ENCODE results near the gene DGCR6L.
"Not testable (repeated sequence)": the region's sequence is repeated elsewhere in the genome, so short reads cannot be mapped to it uniquely, and the experiment has no call there.

DGCR6L gene

GRCh38 chr22:20275325-20275724, 44.5 kb downstream of the DGCR6L start:
- DNase-seq (ENCODE audit: low spot score), result not testable (repeated sequence)

DNA sequence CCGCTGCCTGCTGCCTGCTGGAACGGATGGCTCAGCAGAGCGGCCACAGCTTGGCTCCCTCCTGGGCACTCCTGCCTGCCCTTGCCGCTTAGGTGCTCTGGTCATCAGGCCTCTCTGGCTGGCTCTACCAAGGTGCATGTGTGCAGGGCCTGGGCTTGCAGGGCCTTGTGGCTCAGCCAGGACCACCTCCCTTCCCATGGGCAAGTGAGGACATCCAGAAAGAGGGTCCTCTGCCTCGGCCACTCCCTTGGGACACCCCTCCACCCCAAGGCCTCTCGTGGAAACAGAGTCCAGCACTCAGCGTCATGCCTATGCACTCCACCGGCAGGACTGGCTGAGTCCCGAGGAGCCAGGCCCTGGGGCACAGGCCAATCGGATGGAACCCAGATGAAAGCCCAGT, 45.5 kb downstream of the DGCR6L start:
- not testable (repeated sequence) for DNase-seq (ENCODE audit: low spot score)

DNA sequence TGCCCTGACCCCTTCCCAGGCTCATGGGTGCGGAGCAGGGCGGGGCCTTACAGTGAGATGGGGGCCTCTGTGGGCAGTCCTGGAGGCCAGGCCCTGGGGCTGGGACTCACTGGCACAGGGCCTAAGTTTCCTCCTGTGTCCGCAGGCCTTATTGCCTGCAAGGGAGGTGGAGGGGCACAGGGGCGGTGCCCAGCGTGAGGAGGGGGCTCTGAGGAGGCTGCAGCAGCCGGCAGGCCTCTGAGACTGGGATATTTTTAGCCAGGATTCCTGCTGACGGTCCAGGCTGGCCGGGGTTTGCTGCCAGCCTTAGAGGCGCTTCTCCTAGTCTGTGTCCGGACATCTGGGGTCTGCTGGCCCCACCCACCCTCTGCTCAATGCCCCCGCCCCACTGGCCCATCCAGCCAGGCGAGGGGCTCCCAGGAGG, 46.1 kb downstream of the DGCR6L start:
- DNase-seq (ENCODE audit: low spot score), result no peak

GRCh38 chr22:20272700-20273099, 47.2 kb downstream of the DGCR6L start:
- no peak for DNase-seq (ENCODE audit: low spot score)

DNA sequence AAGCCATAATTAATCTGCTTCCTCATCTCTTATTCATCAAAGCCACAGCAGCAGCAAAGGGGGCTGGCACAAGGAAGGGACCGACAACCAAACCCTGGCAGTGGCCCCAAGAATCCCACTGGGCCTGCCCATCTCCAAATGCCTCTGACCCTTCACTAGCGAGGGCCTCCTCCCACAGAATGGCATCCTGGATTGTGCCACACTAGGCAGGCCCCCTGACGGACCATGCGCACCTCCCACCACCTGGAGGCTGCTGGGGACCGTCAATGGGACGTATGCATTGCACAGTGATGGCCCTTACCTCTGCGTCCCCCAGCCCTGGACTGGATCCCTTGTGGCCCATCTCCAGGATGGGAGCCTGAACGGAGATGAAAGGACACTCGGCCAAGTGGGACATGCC, 47.7 kb downstream of the DGCR6L start:
- DNase-seq (ENCODE audit: low spot score), result no peak

DNA sequence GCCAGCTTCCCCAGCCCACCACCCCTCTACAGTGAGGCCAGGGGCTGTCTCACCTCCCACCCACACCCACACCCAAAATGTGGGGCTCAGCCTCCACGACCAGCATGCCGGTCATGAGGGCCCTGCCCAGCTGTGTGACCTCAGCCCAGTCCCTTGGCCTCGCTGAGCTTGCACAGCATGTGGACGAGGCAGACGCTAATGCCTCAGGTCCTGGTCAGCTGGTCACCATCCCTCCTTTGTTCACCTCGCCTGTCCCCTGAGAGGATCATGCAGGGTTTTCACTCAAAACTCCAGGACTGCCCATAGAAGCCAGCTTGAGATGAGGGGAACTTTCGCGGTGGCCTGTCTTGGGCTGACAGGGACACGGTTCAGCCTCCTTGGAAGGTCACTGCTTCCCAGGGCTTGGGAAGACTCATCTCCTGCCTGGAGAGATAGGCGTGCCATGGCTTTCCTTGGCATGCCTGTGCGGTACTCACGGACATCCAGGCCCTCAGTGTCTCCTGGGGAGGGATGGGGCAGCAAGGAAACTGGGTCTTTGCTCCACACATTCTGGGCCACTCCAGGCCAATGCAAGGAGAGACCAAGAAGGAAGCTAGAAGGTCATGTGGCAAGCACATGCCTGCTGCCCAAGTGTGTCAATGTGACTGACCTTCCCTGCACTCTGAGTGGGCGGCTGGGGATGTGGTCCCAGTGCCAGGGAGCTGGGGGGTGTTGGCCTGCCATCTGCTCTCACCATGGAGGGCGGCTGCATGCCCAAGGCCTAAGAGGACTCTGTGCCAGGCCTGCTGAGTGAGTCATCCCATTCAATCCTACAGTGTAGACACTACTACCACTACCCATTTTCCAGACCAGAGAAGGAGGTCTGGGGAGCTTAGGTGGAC, 48.5 kb downstream of the DGCR6L start:
- DNase-seq (ENCODE audit: low spot score), result no peak

DNA sequence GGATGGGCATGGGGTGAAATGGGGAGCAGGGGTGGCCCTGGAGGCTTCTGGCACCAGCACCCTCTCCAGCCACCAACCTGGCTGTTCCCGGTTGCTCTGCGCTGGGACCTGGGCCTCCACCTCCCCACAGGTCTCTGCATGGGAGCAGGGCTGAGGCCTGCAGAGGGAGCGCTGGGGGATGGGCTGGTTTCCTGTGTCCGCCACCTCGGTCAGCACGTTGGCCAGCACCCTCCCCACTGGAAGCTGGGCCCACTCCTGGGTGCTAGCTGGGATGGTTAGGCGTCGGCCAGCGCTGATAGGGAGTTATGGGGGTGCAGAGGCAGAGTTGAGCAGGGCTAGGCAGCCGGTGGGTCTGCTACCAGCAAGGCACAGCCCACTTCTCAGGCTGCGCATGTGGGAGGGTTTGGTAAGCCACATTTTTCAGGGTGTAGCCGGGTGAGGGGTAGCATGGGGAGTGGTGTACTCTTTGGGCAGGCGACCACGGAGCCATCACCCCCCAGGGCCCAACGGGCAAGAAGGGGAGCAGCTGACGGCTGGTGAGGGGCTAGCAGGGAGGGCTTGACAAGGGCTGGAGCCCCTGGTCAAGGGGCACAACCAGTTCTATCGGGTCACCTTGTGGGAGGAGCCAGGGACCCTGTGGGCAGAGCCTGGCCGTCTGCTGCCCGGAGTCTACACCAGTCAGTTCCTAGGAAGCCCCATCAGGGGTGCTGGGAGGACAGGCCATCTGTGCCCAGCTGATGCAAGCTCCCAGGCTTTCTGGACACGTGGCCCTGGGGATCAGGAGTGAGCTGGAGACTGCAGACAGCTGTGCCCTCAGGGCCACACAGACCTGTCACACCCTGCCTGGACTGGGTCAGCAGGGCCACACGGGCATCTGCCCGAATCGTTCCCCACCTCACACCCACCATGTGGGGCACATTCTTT, 49.4 kb downstream of the DGCR6L start:
- not testable (repeated sequence) for DNase-seq (ENCODE audit: low spot score)

- DNase-seq (ENCODE audit: low spot score), result not testable (repeated sequence)
Measured at GRCh38 chr22:20269673-20270072, 50.2 kb downstream of the DGCR6L start.

DNA sequence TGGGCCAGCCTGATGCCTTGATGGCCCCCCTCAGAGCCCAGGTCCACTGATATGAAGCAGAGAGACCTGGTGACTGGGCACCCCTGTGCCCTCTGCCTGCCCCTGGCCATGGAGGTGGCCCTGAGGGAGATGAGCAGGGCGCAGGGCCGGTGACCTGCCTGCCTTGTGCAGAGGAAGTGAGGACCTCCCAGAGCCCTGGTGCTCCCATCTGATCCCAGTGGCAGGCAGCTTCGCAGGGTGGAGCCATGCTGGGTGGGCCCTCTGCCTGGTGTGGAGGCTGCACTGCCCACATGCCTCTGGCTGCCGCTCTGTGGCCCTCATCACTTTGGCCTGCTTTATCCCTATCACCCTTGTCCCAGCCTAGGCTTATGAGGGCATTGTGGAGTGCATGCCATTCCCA, 50.7 kb downstream of the DGCR6L start:
- not testable (repeated sequence) for DNase-seq (ENCODE audit: low spot score)

DNA sequence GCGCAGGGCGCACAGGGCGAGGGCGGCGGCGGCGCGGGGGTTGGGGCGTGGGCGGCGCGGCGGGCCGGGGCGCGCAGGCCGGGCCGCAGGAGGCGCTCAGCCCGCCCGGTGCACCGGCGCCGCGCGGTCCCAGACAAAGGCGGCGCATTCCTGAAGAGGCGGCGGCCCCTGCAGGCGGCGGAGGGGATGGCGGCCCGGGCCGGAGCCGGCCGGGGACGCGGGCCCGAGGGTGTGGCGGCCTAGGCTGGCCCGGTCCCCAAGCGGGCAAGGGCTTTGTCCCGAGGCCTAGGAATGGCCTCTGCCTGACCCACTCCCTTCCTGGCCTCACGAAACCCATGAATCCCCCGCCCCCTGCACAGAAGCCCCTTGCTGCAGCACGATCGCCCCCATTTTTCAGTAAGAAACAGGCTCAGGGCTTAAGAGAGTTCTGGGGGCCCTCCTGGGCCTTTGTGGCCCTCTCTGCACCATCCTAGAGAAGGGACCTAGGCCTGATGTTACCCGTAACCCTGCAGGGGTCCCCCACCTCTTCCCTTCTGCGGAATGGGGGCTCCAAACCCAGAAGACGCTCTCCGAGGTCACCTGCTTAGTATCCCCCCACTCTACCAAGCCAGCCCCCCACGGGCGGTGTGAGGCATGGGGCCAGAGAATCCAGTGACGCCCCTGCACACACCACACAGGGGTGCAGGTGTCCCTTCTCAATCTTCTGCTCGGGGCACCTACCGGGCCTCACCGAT, 51.4 kb downstream of the DGCR6L start, which contains the start of gene RTN4R:
TSS of gene RTN4R (minus strand) at position 40 of the 734 bp plus-strand sequence. CDS start 226 bp downstream, outside the sequence.
- DNase-seq (ENCODE audit: low spot score), result peak; percentile 89

GRCh38 chr22:20267441-20268278, 52.2 kb downstream of the DGCR6L start:
- no peak for DNase-seq (ENCODE audit: low spot score)

DNA sequence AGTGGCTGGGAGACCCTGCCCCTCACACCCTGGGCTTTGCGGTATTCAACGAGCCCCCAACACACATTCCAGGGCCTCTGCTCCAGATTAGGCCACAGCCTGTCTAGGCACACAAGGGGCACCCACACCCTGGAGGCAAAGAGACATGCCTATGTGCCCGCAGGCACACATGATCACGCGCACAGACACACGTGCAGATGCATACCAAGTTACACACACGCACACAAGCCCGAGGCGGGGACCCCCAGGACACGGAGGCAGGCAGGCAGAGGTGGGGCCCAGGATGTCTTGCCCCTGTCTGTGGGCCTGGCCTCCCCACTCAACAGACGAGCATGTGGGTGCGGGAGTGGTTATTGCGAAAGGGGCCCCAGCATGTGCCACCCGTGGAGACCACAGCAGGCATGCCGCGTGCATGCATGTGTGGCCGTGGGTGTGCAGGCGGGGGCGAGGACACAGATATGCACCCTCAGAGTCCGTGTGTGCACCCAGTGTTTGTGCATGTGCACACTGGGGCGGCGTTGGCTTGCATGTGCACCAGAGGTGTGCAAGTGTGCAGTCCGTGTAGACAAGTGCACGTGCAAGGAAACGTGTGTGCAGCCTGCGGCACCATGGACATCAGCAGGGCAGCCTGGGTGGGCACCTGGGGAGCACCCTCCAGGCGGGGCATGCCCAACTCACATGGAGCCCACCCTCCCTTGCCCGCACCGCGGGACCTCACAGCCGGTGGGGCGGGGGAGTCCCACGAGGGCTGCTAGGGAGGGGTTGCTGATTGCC, 53.0 kb downstream of the DGCR6L start:
- DNase-seq (ENCODE audit: low spot score), result not testable (repeated sequence)

DNA sequence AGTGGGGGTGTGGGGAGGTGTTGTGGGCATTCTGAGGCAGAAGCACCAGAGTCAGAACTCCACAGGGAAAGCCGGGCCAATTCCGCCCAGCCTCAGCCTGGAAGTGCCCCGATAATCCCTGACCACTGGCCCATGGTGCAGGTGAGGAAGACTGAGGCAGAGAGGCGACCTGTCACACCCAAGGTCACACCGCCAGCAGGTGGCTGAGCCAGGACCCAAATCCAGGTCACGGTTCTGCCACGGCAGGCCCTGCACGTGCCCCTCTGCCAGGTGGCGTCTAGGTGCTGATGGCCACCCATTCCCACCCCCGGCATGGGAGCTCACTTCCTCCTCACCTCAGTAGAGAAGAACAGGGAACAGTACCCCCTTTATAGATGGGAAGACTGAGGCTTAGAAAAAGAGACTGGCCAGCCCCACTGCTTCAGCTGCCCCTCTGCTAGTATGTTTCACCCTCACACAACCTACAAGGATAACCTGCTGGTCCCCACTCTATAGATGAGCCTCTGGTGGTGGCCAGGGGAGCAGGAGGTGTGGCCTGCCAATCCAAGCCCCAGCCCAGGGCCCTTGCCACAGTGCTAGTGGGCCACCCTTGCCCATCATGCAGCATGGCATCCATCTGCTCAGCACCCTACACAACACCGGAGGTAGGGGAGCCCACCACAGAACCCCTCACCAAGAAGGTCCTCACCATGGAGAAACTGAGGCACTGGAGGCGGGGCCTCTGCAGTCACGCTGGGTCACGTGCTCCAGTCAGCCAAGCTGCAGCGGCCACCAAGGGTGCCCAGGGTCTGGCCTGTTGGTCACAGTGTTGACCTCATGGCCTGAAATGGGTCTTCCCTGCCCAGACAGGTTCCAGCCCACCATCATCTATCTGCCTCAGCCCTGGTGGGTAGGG, 53.8 kb downstream of the DGCR6L start:
- DNase-seq (ENCODE audit: low spot score), result not testable (repeated sequence)

- DNase-seq (ENCODE audit: low spot score), result no peak
Measured at GRCh38 chr22:20264614-20265452, 55.0 kb downstream of the DGCR6L start.

Data from AG20443 (cell line).